Nucleus accumbens (tissue), 56 donors: ENCODE measurements around the gene ZNF783.
A peak's percentile ranks its signal among the peaks of the same experiment; 100 is the strongest.
"Not testable (repeated sequence)": the region's sequence is repeated elsewhere in the genome, so short reads cannot be mapped to it uniquely, and the experiment has no call there.

Experiments used
- DNase-seq, 56 donors: peaks; one replicate each; lab custom pipeline; 2025; lab: John Stamatoyannopoulos, UW

Gene ZNF783

GRCh38 chr7:149295481-149295850, 33.5 kb downstream of the ZNF783 start:
- no peak for DNase-seq

- no peak for DNase-seq
Measured at GRCh38 chr7:149296368-149296767, 34.4 kb downstream of the ZNF783 start.

GRCh38 chr7:149297034-149297755, 35.2 kb downstream of the ZNF783 start:
- peak in 3 of 56 donors; percentile 9 to 50 (median 11) for DNase-seq

- DNase-seq, result no peak
Measured at GRCh38 chr7:149300620-149301285, 38.8 kb downstream of the ZNF783 start.

GRCh38 chr7:149302222-149302621, 40.2 kb downstream of the ZNF783 start:
- DNase-seq, result no peak

- DNase-seq, result no peak
Measured at GRCh38 chr7:149302865-149303264, 40.9 kb downstream of the ZNF783 start.

GRCh38 chr7:149304006-149304405, 42.0 kb downstream of the ZNF783 start:
- no peak for DNase-seq

- no peak for DNase-seq
Measured at GRCh38 chr7:149306854-149307253, 44.9 kb downstream of the ZNF783 start.

- DNase-seq, result no peak
Measured at GRCh38 chr7:149307775-149308501, 45.9 kb downstream of the ZNF783 start.

GRCh38 chr7:149310113-149310836, 48.3 kb downstream of the ZNF783 start:
- DNase-seq, result no peak

GRCh38 chr7:149310990-149311573, 49.1 kb downstream of the ZNF783 start:
- no peak for DNase-seq

- no peak for DNase-seq
Measured at GRCh38 chr7:149313981-149314380, 52.0 kb downstream of the ZNF783 start.

GRCh38 chr7:149316606-149317005, 54.6 kb downstream of the ZNF783 start:
- DNase-seq, result no peak

GRCh38 chr7:149317496-149317895, 55.5 kb downstream of the ZNF783 start:
- no peak for DNase-seq

GRCh38 chr7:149317986-149318672, 56.1 kb downstream of the ZNF783 start:
- no peak for DNase-seq

GRCh38 chr7:149319376-149319775, 57.4 kb downstream of the ZNF783 start:
- DNase-seq, result no peak

GRCh38 chr7:149320313-149321124, 58.5 kb downstream of the ZNF783 start:
- DNase-seq, result no peak

GRCh38 chr7:149321125-149321905, 59.3 kb downstream of the ZNF783 start:
- not testable (repeated sequence) for DNase-seq
